HepG2 (cell line): ENCODE results near the gene CNR2. TPM values are rescaled to one million over a fixed set of nuclear protein-coding genes. Genes with fewer than 3 reads are reported as not detected.

Experiments
- ATAC-seq: fragments of 200-7000 bp; cut with Tn5 transposase; 3 replicates; pipeline ENCODE4 v1.9.1; 2020; ENCODE audit warnings: mild to moderate bottlenecking, moderate library complexity
- BruUV-seq: library from RNA; stranded (reverse); fragments of 400-500 nt; replicated peaks from 2 replicates; lab custom pipeline; 2021; lab: Mats Ljungman, UMichigan
- CTCF ChIA-PET: fragments of 300-600 bp; formaldehyde crosslinking; extraction: SDS; loops from one replicate; lab custom pipeline; 2021; ENCODE audit warnings: low total read pairs, inconsistent platforms, low intra/inter-chr PET ratio; lab: Yijun Ruan, JAX
- POLR2A ChIA-PET: fragments of 350-600 bp; sonication (Branson Sonifier 250); formaldehyde crosslinking; loops from one replicate; lab custom pipeline; 2020; ENCODE audit warnings: antibody characterized with exemption, inconsistent platforms; lab: Yijun Ruan, JAX
- DNase-seq: peaks from one replicate; pipeline ENCODE4 v3.0.0-alpha.2; 2015; ENCODE audit warnings: low spot score
- FAIRE-seq: peaks from 3 replicates; lab custom pipeline; 2011; peaks lifted over from hg19 to GRCh38; lab: Jason Lieb, UNC
- H2AFZ ChIP-seq: one replicate; pipeline ENCODE4 v1.6.1; 2011; ENCODE audit warnings: low read length, inconsistent platforms
- H3K27ac ChIP-seq: fragments of 300-600 bp; 3 replicates; pipeline ENCODE4 v1.8.0; 2011; ENCODE audit warnings: mixed run types, mild to moderate bottlenecking, mixed read lengths, low read length, inconsistent platforms; ENCODE audit not compliant: insufficient read depth; ENCODE audit errors: extremely low read length
- H3K27me3 ChIP-seq, 2 experiments: fragments of 200-600 bp in 1 of 2; 2 replicates in 1 of 2; 3 replicates in 1 of 2; pipeline versions ENCODE4 v1.6.0 to v1.8.0; 2011; ENCODE audit warnings: low read length in 2 of 2, mild to moderate bottlenecking in 2 of 2, moderate library complexity in 2 of 2, inconsistent platforms in 1 of 2; ENCODE audit not compliant: insufficient read depth in 2 of 2, control insufficient read depth in 1 of 2
- H3K36me3 ChIP-seq, 2 experiments: fragments of 200-600 bp in 1 of 2; replicated peaks in 1 of 2; 2 replicates in 1 of 2; 3 replicates in 1 of 2; pipeline versions ENCODE4 v1.5.1 to v1.8.0; 2011; ENCODE audit warnings: low read length in 2 of 2, inconsistent platforms in 1 of 2; ENCODE audit not compliant: insufficient read depth in 2 of 2, control insufficient read depth in 1 of 2
- H3K4me1 ChIP-seq: 2 replicates; pipeline ENCODE4 v1.5.1; 2012; ENCODE audit warnings: low read length, inconsistent platforms; ENCODE audit not compliant: insufficient read depth
- H3K4me2 ChIP-seq: 2 replicates; pipeline ENCODE4 v1.6.0; 2011; ENCODE audit warnings: low read depth, low read length, inconsistent platforms
- H3K4me3 ChIP-seq, 3 experiments: fragments of 200-600 bp in 1 of 3; sonication (generic), shearing (Covaris generic) in 1 of 3; replicated peaks in 1 of 3; 2 replicates each; pipeline ENCODE4 v1.5.1; 2011 to 2016; ENCODE audit warnings: low read length in 3 of 3, inconsistent platforms in 2 of 3, low read depth in 2 of 3, mild to moderate bottlenecking in 2 of 3, control low read depth in 1 of 3, mixed read lengths in 1 of 3; ENCODE audit not compliant: insufficient read depth in 1 of 3
- H3K79me2 ChIP-seq: one replicate; pipeline ENCODE4 v1.6.1; 2011; ENCODE audit warnings: low read length, inconsistent platforms; ENCODE audit not compliant: insufficient read depth
- H3K9ac ChIP-seq: 2 replicates; pipeline ENCODE4 v1.6.0; 2011; ENCODE audit warnings: mild to moderate bottlenecking, low read depth, low read length, inconsistent platforms; ENCODE audit not compliant: insufficient read depth
- H3K9me3 ChIP-seq: 2 replicates; pipeline ENCODE4 v1.5.1; 2012; ENCODE audit warnings: mild to moderate bottlenecking, low read length
- H4K20me1 ChIP-seq: 2 replicates; pipeline ENCODE4 v1.6.0; 2011; ENCODE audit warnings: inconsistent platforms, mild to moderate bottlenecking, low read length, moderate library complexity; ENCODE audit not compliant: insufficient read depth
- ETS1 ChIP-seq: sonication (generic); formaldehyde crosslinking; IDR thresholded peaks from 2 replicates; pipeline ENCODE4 v1.4.0; 2020; ENCODE audit warnings: missing genetic modification reagents
- NR2F6 ChIP-seq, 2 experiments: IDR thresholded peaks; 2 replicates each; pipeline ENCODE4 v1.6.1; 2016; ENCODE audit warnings: antibody characterized with exemption in 1 of 2, mild to moderate bottlenecking in 1 of 2
- ZKSCAN1 ChIP-seq: fragments of 150-350 bp; IDR thresholded peaks from 2 replicates; pipeline ENCODE4 v1.6.1; 2014; ENCODE audit warnings: low read length
- WGBS: methylation state at CpG from one replicate; pipeline ENCODE4 v1.1.6; 2017; ENCODE audit warnings: low lambda C conversion rate; 5-methylcytosine and 5-hydroxymethylcytosine counted together
- in situ Hi-C: cut with HindIII; loops from 2 replicates; pipeline ENCODE4 v1.10.0; 2017; ENCODE audit warnings: low pct_unique_long_range_greater_than_20kb; ENCODE audit not compliant: extremely low pct_ligation_motif_present
- intact Hi-C: fragments of 100-400 bp; cut with micrococcal nuclease; formaldehyde crosslinking; loops from one replicate; pipeline ENCODE4 v1.10.0; 2022; ENCODE audit not compliant: unreplicated experiment
- polyA plus RNA-seq, 8 experiments: library from polyadenylated mRNA; depleted of rRNA in 3 of 8; stranded (reverse) in 7 of 8; unstranded in 1 of 8; fragments of >200 nt; fragmentation: Illumina TruSeq in 4 of 8; extraction: Trizol in 4 of 8; gene quantifications; 2 replicates each; pipeline versions ENCODE4 v1.2.1 to v1.2.3, GENCODE V29; 2011 to 2016; ENCODE audit warnings: low read depth in 4 of 8, missing spikeins in 1 of 8, mixed read lengths in 1 of 8; ENCODE audit not compliant: insufficient read depth in 1 of 8
- total RNA-seq, 5 experiments: library from RNA; depleted of rRNA; stranded (reverse); fragments of >200 nt; fragmentation: Illumina TruSeq; extraction: Trizol; gene quantifications; 2 replicates each; pipeline ENCODE4 v1.2.3, GENCODE V29; 2016; ENCODE audit warnings: low read depth in 1 of 5
- TF ChIP-seq, protein P1 (sequence below): sonication (generic); formaldehyde crosslinking; IDR thresholded peaks from 2 replicates; pipeline ENCODE4 v1.5.1; 2020; ENCODE audit warnings: missing genetic modification reagents, mild to moderate bottlenecking, borderline replicate concordance

CNR2 gene
- total and polyA plus RNA-seq, 2 of the 13 experiments (the other 11 are each of a cell fraction or from before 2014, with no cell fraction given), result not detected

GRCh38 chr1:23957096-23957495 lies 43.9 kb upstream of the CNR2 start:
- Histone ChIP-seq H3K27me3 (peaks cover 0 to 4% of the 10 kb centered on the region in 2 experiments; a peak in 1 of 5 replicates), H3K9ac (no peak overlapping the region)
- no peak for FAIRE-seq
- TF ChIP-seq ZKSCAN1, result no peak
- TF ChIP-seq, protein P1, sequence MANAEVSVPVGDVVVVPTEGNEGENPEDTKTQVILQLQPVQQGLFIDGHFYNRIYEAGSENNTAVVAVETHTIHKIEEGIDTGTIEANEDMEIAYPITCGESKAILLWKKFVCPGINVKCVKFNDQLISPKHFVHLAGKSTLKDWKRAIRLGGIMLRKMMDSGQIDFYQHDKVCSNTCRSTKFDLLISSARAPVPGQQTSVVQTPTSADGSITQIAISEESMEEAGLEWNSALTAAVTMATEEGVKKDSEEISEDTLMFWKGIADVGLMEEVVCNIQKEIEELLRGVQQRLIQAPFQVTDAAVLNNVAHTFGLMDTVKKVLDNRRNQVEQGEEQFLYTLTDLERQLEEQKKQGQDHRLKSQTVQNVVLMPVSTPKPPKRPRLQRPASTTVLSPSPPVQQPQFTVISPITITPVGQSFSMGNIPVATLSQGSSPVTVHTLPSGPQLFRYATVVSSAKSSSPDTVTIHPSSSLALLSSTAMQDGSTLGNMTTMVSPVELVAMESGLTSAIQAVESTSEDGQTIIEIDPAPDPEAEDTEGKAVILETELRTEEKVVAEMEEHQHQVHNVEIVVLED (CRISPR knock-in tag), result no peak
- TF ChIP-seq ETS1 (CRISPR knock-in tag), result no peak
- TF ChIP-seq NR2F6 (IDR thresholded peaks at IDR 0.05), result no peak
- no peak for TF ChIP-seq NR2F6 (CRISPR knock-in tag; IDR thresholded peaks at IDR 0.05)
- TF ChIP-seq, all 625 proteins: peak for 0
- 0 out of 5 replicates have a peak, but pooled peaks cover 0 to 6% of the 10 kb centered on the region in 2 experiments for H3K36me3 ChIP-seq
- intact Hi-C loops (loop anchor here (5.0 kb wide), 1 partner anchor 70 kb away; no protein-coding TSS in a partner anchor), in situ Hi-C loops (no loop called here)
- peak overlapping the region; percentile 61 for H3K4me2 ChIP-seq
- H3K9me3 ChIP-seq, result no peaks in the 10 kb centered on the region
- H3K79me2 ChIP-seq, result peaks cover 22% of the 10 kb centered on the region
- 19% methylated on average over 3 of the region's 7 CpGs for WGBS
- peaks cover 12% of the 10 kb centered on the region; the same call in 1 of the 2 replicates for H4K20me1 ChIP-seq
- H3K4me3 ChIP-seq, result peak overlapping the region in 1 of 3 experiments; percentile 47; a peak in 2 of 6 replicates
- H3K27ac ChIP-seq, result no peak overlapping the region
- ChIA-PET CTCF (no interaction called here), POLR2A (interaction anchor here (0.9 kb wide), 1 partner anchor 65 kb away, joined by 4 read pairs; no protein-coding TSS in a partner anchor)
- peaks cover 61% of the 10 kb centered on the region for H3K4me1 ChIP-seq
- H2AFZ ChIP-seq, result no peak overlapping the region
- BruUV-seq, result no TSS peak
- DNase-seq (no peak), ATAC-seq (no peak)
